Choroid plexus epithelial cell (primary cell): Measurements from ENCODE around the gene PLXNC1.
A peak's percentile ranks its signal among the peaks of the same experiment; 100 is the strongest.

Experiments
- DNase-seq: peaks from one replicate; pipeline ENCODE4 v3.0.0-alpha.2; 2010; ENCODE audit warnings: low read depth
- H3K4me3 ChIP-seq: 2 replicates; pipeline ENCODE4 v1.5.1; 2011; ENCODE audit warnings: low read depth, mild to moderate bottlenecking, control low read depth, low read length, moderate library complexity
- TF ChIP-seq, protein P1 (sequence below): conservative IDR thresholded peaks from 2 replicates; pipeline ENCODE4 v1.5.1; 2011; ENCODE audit warnings: low read depth, mild to moderate bottlenecking, control low read depth, inconsistent platforms, low read length, moderate library complexity

Gene PLXNC1

GRCh38 chr12:94193168-94193567 lies 44.8 kb downstream of the PLXNC1 start:
- no peak for DNase-seq
- H3K4me3 ChIP-seq, result no peak overlapping the region
- TF ChIP-seq, protein P1, sequence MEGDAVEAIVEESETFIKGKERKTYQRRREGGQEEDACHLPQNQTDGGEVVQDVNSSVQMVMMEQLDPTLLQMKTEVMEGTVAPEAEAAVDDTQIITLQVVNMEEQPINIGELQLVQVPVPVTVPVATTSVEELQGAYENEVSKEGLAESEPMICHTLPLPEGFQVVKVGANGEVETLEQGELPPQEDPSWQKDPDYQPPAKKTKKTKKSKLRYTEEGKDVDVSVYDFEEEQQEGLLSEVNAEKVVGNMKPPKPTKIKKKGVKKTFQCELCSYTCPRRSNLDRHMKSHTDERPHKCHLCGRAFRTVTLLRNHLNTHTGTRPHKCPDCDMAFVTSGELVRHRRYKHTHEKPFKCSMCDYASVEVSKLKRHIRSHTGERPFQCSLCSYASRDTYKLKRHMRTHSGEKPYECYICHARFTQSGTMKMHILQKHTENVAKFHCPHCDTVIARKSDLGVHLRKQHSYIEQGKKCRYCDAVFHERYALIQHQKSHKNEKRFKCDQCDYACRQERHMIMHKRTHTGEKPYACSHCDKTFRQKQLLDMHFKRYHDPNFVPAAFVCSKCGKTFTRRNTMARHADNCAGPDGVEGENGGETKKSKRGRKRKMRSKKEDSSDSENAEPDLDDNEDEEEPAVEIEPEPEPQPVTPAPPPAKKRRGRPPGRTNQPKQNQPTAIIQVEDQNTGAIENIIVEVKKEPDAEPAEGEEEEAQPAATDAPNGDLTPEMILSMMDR, result no peak

GRCh38 chr12:94195483-94195882 lies 47.1 kb downstream of the PLXNC1 start:
- TF ChIP-seq, protein P1, result peak; percentile 39
- DNase-seq, result no peak
- H3K4me3 ChIP-seq, result no peak overlapping the region

DNA sequence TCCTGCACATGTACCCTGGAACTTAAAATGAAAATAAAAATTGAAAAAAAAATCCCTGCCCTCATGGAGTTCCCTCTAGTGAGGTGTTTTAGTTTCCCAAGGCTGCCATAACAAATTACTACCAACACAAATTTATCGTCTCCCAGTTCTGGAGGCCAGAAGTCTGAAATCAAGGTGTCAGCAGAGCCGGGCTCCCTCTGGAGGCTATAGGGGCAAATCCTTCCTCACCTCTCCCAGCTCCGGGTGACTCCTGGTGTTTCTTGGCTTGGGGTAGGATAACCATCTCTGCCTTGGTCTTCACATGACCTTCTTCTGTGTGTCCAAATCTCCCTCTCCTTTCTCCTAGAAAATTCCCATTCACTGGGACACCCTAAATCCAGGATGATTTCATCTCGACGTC lies 50.1 kb downstream of the PLXNC1 start:
- no peak for DNase-seq
- TF ChIP-seq, protein P1, result no peak
- H3K4me3 ChIP-seq, result no peak overlapping the region

- no peak for DNase-seq
- no peak overlapping the region for H3K4me3 ChIP-seq
- TF ChIP-seq, protein P1, result peak; percentile 2
Observed at GRCh38 chr12:94198872-94199271, 50.5 kb downstream of the PLXNC1 start.

- no peak for DNase-seq
- H3K4me3 ChIP-seq, result no peak overlapping the region
- TF ChIP-seq, protein P1, result no peak
Observed at GRCh38 chr12:94200069-94200468, 51.7 kb downstream of the PLXNC1 start.

- H3K4me3 ChIP-seq, result no peak overlapping the region
- DNase-seq, result no peak
- TF ChIP-seq, protein P1, result no peak
Observed at GRCh38 chr12:94200695-94201094, 52.3 kb downstream of the PLXNC1 start.

DNA sequence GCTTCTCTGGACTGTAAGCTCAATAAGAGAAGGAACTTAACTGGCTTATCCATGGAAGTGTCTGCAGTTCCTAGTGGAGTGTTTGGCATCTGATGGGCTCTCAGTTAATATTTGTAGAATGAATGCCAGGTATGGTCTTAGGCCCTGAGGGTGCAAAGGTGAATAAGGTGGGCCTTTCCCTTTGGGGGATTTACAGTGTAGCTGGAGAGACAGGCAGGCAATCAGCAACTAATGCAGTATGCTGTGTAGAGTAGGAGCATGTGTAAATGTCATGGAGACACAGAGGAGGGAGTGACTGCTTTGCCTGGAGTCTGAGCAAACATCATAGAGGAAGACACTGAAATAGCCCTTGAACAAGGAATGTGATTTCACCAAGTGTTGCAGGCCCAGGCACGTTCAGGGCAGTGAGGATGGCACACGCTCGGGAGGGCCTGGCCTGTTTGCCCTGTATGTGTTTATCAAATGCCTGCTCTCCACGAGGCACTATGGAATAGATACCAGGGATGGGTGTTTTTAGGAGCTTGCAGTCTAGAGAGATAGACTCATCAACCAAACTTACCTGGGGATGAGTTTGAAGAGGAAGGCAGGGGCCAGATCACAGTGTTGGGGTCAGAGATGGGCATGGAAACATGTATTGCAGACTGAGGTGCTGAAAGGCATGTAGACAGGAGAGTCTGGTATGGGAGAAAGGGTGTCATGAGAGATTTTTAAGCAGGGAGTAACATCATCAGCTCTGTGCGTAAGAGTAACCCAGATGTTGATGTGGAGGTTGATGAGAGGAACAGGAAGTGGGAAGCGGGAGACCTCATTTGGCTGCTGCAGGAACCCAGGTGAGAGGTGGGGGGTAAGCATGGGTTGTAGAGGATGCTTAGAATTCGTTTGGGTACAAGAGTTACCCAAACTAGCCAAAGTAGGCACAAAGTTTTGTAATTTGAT lies 54.1 kb downstream of the PLXNC1 start:
- no peak for DNase-seq
- no peak overlapping the region for H3K4me3 ChIP-seq
- TF ChIP-seq, protein P1, result no peak
